SK-N-SH (cell line): ENCODE data around the gene GPC5. TPM values are rescaled to one million over a fixed set of nuclear protein-coding genes. Genes with fewer than 3 reads are reported as not detected.

Experiments
- CTCF ChIA-PET: fragments of 300-600, 350-600 bp; formaldehyde crosslinking; extraction: SDS; loops from one replicate; lab custom pipeline; 2021; lab: Yijun Ruan, JAX
- POLR2A ChIA-PET: fragments of 350-600 bp; sonication (Branson Sonifier 250); formaldehyde crosslinking; extraction: SDS; loops from one replicate; lab custom pipeline; 2020; ENCODE audit warnings: antibody characterized with exemption, inconsistent platforms; lab: Yijun Ruan, JAX
- DNase-seq: peaks from one replicate; pipeline ENCODE4 v3.0.0; 2012
- H2AFZ ChIP-seq: fragments of 200-600 bp; sonication (generic); 2 replicates; pipeline ENCODE4 v1.8.1; 2016; ENCODE audit warnings: antibody characterized with exemption, mild to moderate bottlenecking, low read depth
- H3F3A ChIP-seq: fragments of 200-600 bp; sonication (generic); replicated peaks from 2 replicates; pipeline ENCODE3; 2016; ENCODE audit warnings: antibody characterized with exemption, mild to moderate bottlenecking; ENCODE audit not compliant: insufficient read depth
- H3K27ac ChIP-seq, 2 experiments: fragments of 200-500 bp in 1 of 2; fragments of 200-600 bp in 1 of 2; sonication (Bioruptor generic) in 1 of 2; sonication (generic), shearing (Covaris generic) in 1 of 2; 2 replicates each; pipeline versions ENCODE4 v1.5.1 to v1.6.1; 2014 to 2016; ENCODE audit warnings: low read depth in 2 of 2, inconsistent platforms in 1 of 2, low read length in 1 of 2, mild to moderate bottlenecking in 1 of 2, mixed read lengths in 1 of 2
- H3K27me3 ChIP-seq: fragments of 200-600 bp; sonication (generic), shearing (Covaris generic); 2 replicates; pipeline ENCODE4 v1.6.1; 2016; ENCODE audit warnings: mixed run types; ENCODE audit not compliant: insufficient read depth
- H3K36me3 ChIP-seq, 2 experiments: fragments of 200-500 bp in 1 of 2; fragments of 200-600 bp in 1 of 2; sonication (Bioruptor generic) in 1 of 2; sonication (generic) in 1 of 2; replicated peaks in 1 of 2; 2 replicates each; pipeline versions ENCODE3 to v1.5.1; 2014 to 2016; ENCODE audit warnings: low read length in 1 of 2, mild to moderate bottlenecking in 1 of 2; ENCODE audit not compliant: insufficient read depth in 2 of 2, control insufficient read depth in 1 of 2
- H3K4me1 ChIP-seq, 2 experiments: fragments of 200-500 bp in 1 of 2; fragments of 200-600 bp in 1 of 2; sonication (Bioruptor generic) in 1 of 2; sonication (generic), shearing (Covaris generic) in 1 of 2; 2 replicates each; pipeline versions ENCODE4 v1.5.1 to v1.6.1; 2014 to 2016; ENCODE audit warnings: low read depth in 1 of 2, low read length in 1 of 2, mixed run types in 1 of 2; ENCODE audit not compliant: insufficient read depth in 2 of 2, control insufficient read depth in 1 of 2
- H3K4me2 ChIP-seq: fragments of 200-600 bp; sonication (generic), shearing (Covaris generic); 2 replicates; pipeline ENCODE4 v1.6.1; 2017; ENCODE audit warnings: mixed run types
- H3K4me3 ChIP-seq, 2 experiments: fragments of 200-500 bp in 1 of 2; fragments of 200-600 bp in 1 of 2; sonication (Bioruptor generic) in 1 of 2; sonication (generic), shearing (Covaris generic) in 1 of 2; 2 replicates each; pipeline versions ENCODE4 v1.5.1 to v1.8.1; 2014 to 2016; ENCODE audit warnings: low read depth in 2 of 2, inconsistent platforms in 1 of 2, low read length in 1 of 2, mild to moderate bottlenecking in 1 of 2, mixed read lengths in 1 of 2, moderate library complexity in 1 of 2
- H3K79me2 ChIP-seq: fragments of 200-600 bp; sonication (generic); 2 replicates; pipeline ENCODE4 v1.8.1; 2017; ENCODE audit warnings: mild to moderate bottlenecking; ENCODE audit not compliant: insufficient read depth
- H3K9ac ChIP-seq: fragments of 200-600 bp; sonication (generic); 2 replicates; pipeline ENCODE4 v1.6.1; 2017; ENCODE audit warnings: mixed run types
- H3K9me2 ChIP-seq: fragments of 200-600 bp; sonication (generic); 2 replicates; pipeline ENCODE4 v1.6.1; 2017; ENCODE audit warnings: mixed run types
- H3K9me3 ChIP-seq: fragments of 200-600 bp; sonication (generic); 2 replicates; pipeline ENCODE4 v1.6.1; 2017; ENCODE audit warnings: mixed run types, mild to moderate bottlenecking, moderate library complexity
- H4K20me1 ChIP-seq: fragments of 200-600 bp; sonication (generic); 2 replicates; pipeline ENCODE4 v1.6.1; 2017; ENCODE audit warnings: mild to moderate bottlenecking, mixed run types; ENCODE audit not compliant: insufficient read depth
- CHD2 ChIP-seq: fragments of 150-350 bp; IDR thresholded peaks from 2 replicates; pipeline ENCODE4 v1.6.1; 2018; ENCODE audit warnings: low read length; ENCODE audit not compliant: partially characterized antibody
- FOSL2 ChIP-seq: IDR thresholded peaks from 2 replicates; pipeline ENCODE4 v1.4.0; 2012; ENCODE audit warnings: low read depth, mild to moderate bottlenecking, moderate library complexity, borderline replicate concordance
- GATA2 ChIP-seq: sonication (generic); formaldehyde crosslinking; IDR thresholded peaks from 2 replicates; pipeline ENCODE4 v1.5.0; 2020; ENCODE audit warnings: mild to moderate bottlenecking, missing genetic modification reagents
- JUND ChIP-seq: IDR thresholded peaks from 2 replicates; pipeline ENCODE4 v1.4.0; 2012
- MEF2A ChIP-seq: IDR thresholded peaks from 2 replicates; pipeline ENCODE4 v1.4.0; 2012; ENCODE audit warnings: low read depth, borderline replicate concordance
- MXI1 ChIP-seq: IDR thresholded peaks from 2 replicates; pipeline ENCODE4 v1.6.1; 2012; ENCODE audit warnings: mild to moderate bottlenecking, low read depth, low read length, improper control_type of control experiment
- NRF1 ChIP-seq: IDR thresholded peaks from 2 replicates; pipeline ENCODE4 v1.6.1; 2012; ENCODE audit warnings: low read depth, mild to moderate bottlenecking, low read length
- POLR2AphosphoS5 ChIP-seq: IDR thresholded peaks from 2 replicates; pipeline ENCODE4 v1.6.1; 2012; ENCODE audit warnings: low read depth, low read length
- RCOR1 ChIP-seq: fragments of 150-350 bp; IDR thresholded peaks from 2 replicates; pipeline ENCODE4 v1.6.1; 2017; ENCODE audit warnings: antibody characterized with exemption, low read length
- RFX5 ChIP-seq: IDR thresholded peaks from 2 replicates; pipeline ENCODE4 v1.6.1; 2012; ENCODE audit warnings: mild to moderate bottlenecking, improper control_type of control experiment, low read length
- RXRA ChIP-seq: IDR thresholded peaks from 2 replicates; pipeline ENCODE4 v1.4.0; 2012; ENCODE audit warnings: low read depth, mild to moderate bottlenecking, borderline replicate concordance
- SIN3A ChIP-seq: IDR thresholded peaks from 2 replicates; pipeline ENCODE4 v1.6.1; 2012; ENCODE audit warnings: low read depth, mild to moderate bottlenecking, low read length, moderate library complexity, borderline replicate concordance
- TCF12 ChIP-seq: IDR thresholded peaks from 2 replicates; pipeline ENCODE4 v1.4.0; 2012
- TEAD4 ChIP-seq: IDR thresholded peaks from 2 replicates; pipeline ENCODE4 v1.4.0; 2012; ENCODE audit warnings: mild to moderate bottlenecking, borderline replicate concordance; ENCODE audit not compliant: insufficient read depth
- WGBS: methylation state at CpG from one replicate; pipeline ENCODE4 v1.1.6; 2017; ENCODE audit warnings: low lambda C conversion rate; 5-methylcytosine and 5-hydroxymethylcytosine counted together
- polyA plus RNA-seq, 3 experiments: library from polyadenylated mRNA; depleted of rRNA; stranded (reverse); fragments of >200 nt; gene quantifications; 2 replicates each; pipeline ENCODE4 v1.2.3, GENCODE V29; 2012
- TF ChIP-seq, protein P1 (sequence below): IDR thresholded peaks from 2 replicates; pipeline ENCODE4 v1.4.0; 2012; ENCODE audit warnings: low read depth
- TF ChIP-seq, protein P2 (sequence below): fragments of 150-350 bp; IDR thresholded peaks from 2 replicates; pipeline ENCODE4 v1.6.1; 2017; ENCODE audit warnings: antibody characterized with exemption, low read length, low read depth, borderline replicate concordance
- TF ChIP-seq, protein P3 (sequence below): IDR thresholded peaks from 2 replicates; pipeline ENCODE4 v1.4.0; 2012; ENCODE audit warnings: low read depth, borderline replicate concordance
- TF ChIP-seq, protein P4 (sequence below): IDR thresholded peaks from 2 replicates; pipeline ENCODE4 v1.4.0; 2012; ENCODE audit warnings: low read depth, borderline replicate concordance

GPC5 gene
- polyA plus RNA-seq, 1 of the 3 experiments (the other 2 are of a cell fraction), result 0.03 TPM

DNA sequence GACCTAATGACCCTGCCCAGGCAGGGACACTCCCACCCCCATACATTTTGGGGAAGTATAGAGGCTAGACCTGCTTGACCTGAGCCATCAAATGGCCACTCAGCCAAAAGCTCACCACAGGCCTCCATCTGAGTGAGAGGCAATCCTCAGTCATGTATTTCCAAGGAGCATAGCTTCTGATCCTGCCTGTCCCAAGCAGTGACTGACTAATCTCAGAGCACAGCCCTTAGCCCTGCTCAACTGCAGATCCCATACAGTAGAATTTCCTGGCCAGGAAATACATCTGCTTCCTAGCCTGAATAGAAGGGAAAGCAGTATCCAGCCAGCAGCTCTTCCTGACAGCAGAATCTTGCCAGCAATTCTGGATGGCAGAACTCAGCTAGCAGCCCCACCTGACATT lies 947.6 kb downstream of the GPC5 start:
- POLR2A ChIA-PET, result no interaction called here

DNA sequence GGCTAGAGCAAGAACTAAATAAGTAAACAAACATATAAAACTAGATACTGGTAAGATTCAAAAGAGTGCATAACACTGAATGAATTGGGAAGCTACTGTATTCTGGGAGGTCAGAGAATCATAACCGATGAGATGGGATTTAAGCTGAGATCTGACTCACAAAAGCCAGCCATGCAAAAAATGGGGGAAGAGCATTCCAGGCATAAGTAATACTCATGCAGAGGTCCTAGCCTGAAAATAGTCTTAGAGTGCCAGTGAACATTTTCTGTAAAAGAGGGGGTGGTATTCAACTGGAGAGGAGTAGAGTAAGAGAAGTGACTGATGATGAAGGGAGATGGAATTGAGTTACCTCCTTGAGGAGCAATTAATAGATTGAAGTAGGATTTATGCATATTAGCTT lies 956.2 kb downstream of the GPC5 start:
- Histone ChIP-seq H3K36me3 (no peaks in the 10 kb centered on the region), H3K27ac (no peak overlapping the region), H3K4me1 (no peaks in the 10 kb centered on the region), H3F3A (no peaks in the 10 kb centered on the region), H3K9me2 (no peaks in the 10 kb centered on the region), H3K4me3 (no peak overlapping the region), H3K9ac (no peak overlapping the region), H3K4me2 (no peak overlapping the region), H3K9me3 (no peaks in the 10 kb centered on the region), H3K27me3 (no peaks in the 10 kb centered on the region), H4K20me1 (no peaks in the 10 kb centered on the region), H3K79me2 (no peaks in the 10 kb centered on the region), H2AFZ (no peak overlapping the region)
- ChIA-PET CTCF (interaction anchor here (1.0 kb wide), 1 partner anchor 14 kb away, joined by 3 read pairs; no protein-coding TSS in a partner anchor), POLR2A (no interaction called here)
- 60% methylated on average over 1 of the region's 1 CpG for WGBS
- DNase-seq, result no peak
- TF ChIP-seq POLR2AphosphoS5 (no peak), TEAD4 (no peak), RXRA (no peak), NRF1 (no peak), MXI1 (no peak), GATA2 (no peak), TCF12 (no peak), CHD2 (no peak), MEF2A (no peak)
- TF ChIP-seq, protein P1, sequence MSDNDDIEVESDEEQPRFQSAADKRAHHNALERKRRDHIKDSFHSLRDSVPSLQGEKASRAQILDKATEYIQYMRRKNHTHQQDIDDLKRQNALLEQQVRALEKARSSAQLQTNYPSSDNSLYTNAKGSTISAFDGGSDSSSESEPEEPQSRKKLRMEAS, result no peak
- TF ChIP-seq, protein P2, sequence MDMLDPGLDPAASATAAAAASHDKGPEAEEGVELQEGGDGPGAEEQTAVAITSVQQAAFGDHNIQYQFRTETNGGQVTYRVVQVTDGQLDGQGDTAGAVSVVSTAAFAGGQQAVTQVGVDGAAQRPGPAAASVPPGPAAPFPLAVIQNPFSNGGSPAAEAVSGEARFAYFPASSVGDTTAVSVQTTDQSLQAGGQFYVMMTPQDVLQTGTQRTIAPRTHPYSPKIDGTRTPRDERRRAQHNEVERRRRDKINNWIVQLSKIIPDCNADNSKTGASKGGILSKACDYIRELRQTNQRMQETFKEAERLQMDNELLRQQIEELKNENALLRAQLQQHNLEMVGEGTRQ, result no peak

More for the DNA sequence above, 947.6 kb downstream of the GPC5 start:
- H2AFZ ChIP-seq, result no peak overlapping the region
- H3K27me3 ChIP-seq, result no peaks in the 10 kb centered on the region
- no peaks in the 10 kb centered on the region; a peak in 2 of 4 replicates for H3K4me1 ChIP-seq
- no peaks in the 10 kb centered on the region for H3K9me3 ChIP-seq
- no peak overlapping the region for H3K4me2 ChIP-seq
- no peak for TF ChIP-seq RFX5
- no peak for TF ChIP-seq FOSL2
- no peak for TF ChIP-seq TCF12
- no peak for TF ChIP-seq GATA2
- TF ChIP-seq MXI1, result no peak
- TF ChIP-seq, protein P3, sequence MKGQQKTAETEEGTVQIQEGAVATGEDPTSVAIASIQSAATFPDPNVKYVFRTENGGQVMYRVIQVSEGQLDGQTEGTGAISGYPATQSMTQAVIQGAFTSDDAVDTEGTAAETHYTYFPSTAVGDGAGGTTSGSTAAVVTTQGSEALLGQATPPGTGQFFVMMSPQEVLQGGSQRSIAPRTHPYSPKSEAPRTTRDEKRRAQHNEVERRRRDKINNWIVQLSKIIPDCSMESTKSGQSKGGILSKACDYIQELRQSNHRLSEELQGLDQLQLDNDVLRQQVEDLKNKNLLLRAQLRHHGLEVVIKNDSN, result no peak
- TF ChIP-seq, protein P4, sequence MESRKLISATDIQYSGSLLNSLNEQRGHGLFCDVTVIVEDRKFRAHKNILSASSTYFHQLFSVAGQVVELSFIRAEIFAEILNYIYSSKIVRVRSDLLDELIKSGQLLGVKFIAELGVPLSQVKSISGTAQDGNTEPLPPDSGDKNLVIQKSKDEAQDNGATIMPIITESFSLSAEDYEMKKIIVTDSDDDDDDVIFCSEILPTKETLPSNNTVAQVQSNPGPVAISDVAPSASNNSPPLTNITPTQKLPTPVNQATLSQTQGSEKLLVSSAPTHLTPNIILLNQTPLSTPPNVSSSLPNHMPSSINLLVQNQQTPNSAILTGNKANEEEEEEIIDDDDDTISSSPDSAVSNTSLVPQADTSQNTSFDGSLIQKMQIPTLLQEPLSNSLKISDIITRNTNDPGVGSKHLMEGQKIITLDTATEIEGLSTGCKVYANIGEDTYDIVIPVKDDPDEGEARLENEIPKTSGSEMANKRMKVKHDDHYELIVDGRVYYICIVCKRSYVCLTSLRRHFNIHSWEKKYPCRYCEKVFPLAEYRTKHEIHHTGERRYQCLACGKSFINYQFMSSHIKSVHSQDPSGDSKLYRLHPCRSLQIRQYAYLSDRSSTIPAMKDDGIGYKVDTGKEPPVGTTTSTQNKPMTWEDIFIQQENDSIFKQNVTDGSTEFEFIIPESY, result no peak
- TF ChIP-seq, protein P1, result no peak
- TF ChIP-seq SIN3A, result no peak
- TF ChIP-seq RCOR1, result no peak
- TF ChIP-seq JUND, result no peak
- TF ChIP-seq, all 33 proteins: peak for 0
- Histone ChIP-seq H3K36me3 (no peaks in the 10 kb centered on the region), H3F3A (no peaks in the 10 kb centered on the region), H3K27ac (no peak overlapping the region), H3K79me2 (no peaks in the 10 kb centered on the region), H3K9ac (no peak overlapping the region), H3K4me3 (no peak overlapping the region), H3K9me2 (no peaks in the 10 kb centered on the region), H4K20me1 (no peaks in the 10 kb centered on the region)
- CTCF ChIA-PET, result no interaction called here
- no peak for DNase-seq
